Tibial artery (tissue), 4 donors: ENCODE measurements around the gene ALDH1B1.

Experiments
- DNase-seq, 2 donors: peaks; one replicate each; pipeline ENCODE4 v3.0.0-alpha.2; 2019
- H3K27ac ChIP-seq, 2 donors: fragments of 200-600 bp; sonication (generic) in 1 of 2; 1 replicate in 1 of 2; 2 replicates in 1 of 2; pipeline ENCODE4 v1.5.1; 2018 to 2019; ENCODE audit warnings: mild to moderate bottlenecking in 1 of 2
- H3K27me3 ChIP-seq, 2 donors: fragments of 200-600 bp; sonication (generic) in 1 of 2; one replicate each; pipeline versions ENCODE4 v1.5.1 to v1.6.0; 2016 to 2019
- H3K36me3 ChIP-seq, 3 donors: fragments of 200-600 bp; sonication (generic) in 2 of 3; one replicate each; pipeline ENCODE4 v1.5.1; 2016 to 2019; ENCODE audit warnings: mild to moderate bottlenecking in 2 of 3
- H3K4me1 ChIP-seq, 4 donors: fragments of 200-600 bp; sonication (generic) in 2 of 4; 1 replicate in 3 of 4; 2 replicates in 1 of 4; pipeline ENCODE4 v1.5.1; 2016 to 2019
- H3K4me3 ChIP-seq, 2 donors: fragments of 200-600 bp; sonication (generic) in 1 of 2; 1 replicate in 1 of 2; 2 replicates in 1 of 2; pipeline ENCODE4 v1.5.1; 2018 to 2019; ENCODE audit warnings: mild to moderate bottlenecking in 2 of 2
- H3K9me3 ChIP-seq, 3 donors: fragments of 200-600 bp; sonication (generic) in 1 of 3; one replicate each; pipeline ENCODE4 v1.5.1; 2016 to 2019
- intact Hi-C: fragments of 100-400 bp; cut with DNase I; formaldehyde crosslinking; loops from one replicate; pipeline ENCODE4 v1.15.0; 2023; ENCODE audit warnings: low total_unique reads
- TF ChIP-seq, protein P1 (sequence below), 2 experiments: fragments of 200-600 bp in 1 of 2; fragments of 450-650 bp in 1 of 2; IDR thresholded peaks; one replicate each; pipeline ENCODE4 v1.5.1; 2017 to 2019; ENCODE audit warnings: antibody characterized with exemption in 2 of 2, mild to moderate bottlenecking in 1 of 2, moderate library complexity in 1 of 2

ALDH1B1 gene

DNA sequence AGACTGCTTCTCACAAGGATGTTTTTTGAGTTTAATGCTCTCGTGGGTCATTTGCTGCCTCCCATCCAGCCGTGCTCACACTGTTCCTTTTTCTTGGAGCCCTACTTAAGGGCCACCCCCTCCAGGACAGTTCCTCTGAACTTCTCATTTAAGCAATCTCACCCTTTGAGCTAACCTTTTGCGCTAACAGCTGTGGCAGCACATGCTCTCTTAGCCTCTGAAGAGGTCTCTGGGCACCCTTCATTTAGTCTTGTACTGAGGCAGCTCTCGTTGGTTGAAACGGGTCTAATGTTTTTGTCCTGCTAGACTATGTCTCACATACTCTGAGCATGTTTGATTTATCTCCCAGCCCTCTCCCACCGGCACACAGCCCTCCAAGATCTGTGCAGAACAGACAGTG lies 11.8 kb downstream of the ALDH1B1 start:
- H3K27me3 ChIP-seq, result no peaks in the 10 kb centered on the region
- no peak for DNase-seq
- H3K4me3 ChIP-seq, result no peak overlapping the region
- no peak overlapping the region for H3K27ac ChIP-seq
- H3K9me3 ChIP-seq, result no peaks in the 10 kb centered on the region
- peaks cover 0 to 14% (median 7%) of the 10 kb centered on the region in 4 donors for H3K4me1 ChIP-seq
- peaks cover 0 to 8% (median 3%) of the 10 kb centered on the region in 3 donors for H3K36me3 ChIP-seq
- intact Hi-C loops, result loop anchor here (10.0 kb wide), 1 partner anchor 390 kb away; no protein-coding TSS in a partner anchor
- TF ChIP-seq, protein P1, sequence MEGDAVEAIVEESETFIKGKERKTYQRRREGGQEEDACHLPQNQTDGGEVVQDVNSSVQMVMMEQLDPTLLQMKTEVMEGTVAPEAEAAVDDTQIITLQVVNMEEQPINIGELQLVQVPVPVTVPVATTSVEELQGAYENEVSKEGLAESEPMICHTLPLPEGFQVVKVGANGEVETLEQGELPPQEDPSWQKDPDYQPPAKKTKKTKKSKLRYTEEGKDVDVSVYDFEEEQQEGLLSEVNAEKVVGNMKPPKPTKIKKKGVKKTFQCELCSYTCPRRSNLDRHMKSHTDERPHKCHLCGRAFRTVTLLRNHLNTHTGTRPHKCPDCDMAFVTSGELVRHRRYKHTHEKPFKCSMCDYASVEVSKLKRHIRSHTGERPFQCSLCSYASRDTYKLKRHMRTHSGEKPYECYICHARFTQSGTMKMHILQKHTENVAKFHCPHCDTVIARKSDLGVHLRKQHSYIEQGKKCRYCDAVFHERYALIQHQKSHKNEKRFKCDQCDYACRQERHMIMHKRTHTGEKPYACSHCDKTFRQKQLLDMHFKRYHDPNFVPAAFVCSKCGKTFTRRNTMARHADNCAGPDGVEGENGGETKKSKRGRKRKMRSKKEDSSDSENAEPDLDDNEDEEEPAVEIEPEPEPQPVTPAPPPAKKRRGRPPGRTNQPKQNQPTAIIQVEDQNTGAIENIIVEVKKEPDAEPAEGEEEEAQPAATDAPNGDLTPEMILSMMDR (IDR thresholded peaks at IDR 0.05), result no peak

DNA sequence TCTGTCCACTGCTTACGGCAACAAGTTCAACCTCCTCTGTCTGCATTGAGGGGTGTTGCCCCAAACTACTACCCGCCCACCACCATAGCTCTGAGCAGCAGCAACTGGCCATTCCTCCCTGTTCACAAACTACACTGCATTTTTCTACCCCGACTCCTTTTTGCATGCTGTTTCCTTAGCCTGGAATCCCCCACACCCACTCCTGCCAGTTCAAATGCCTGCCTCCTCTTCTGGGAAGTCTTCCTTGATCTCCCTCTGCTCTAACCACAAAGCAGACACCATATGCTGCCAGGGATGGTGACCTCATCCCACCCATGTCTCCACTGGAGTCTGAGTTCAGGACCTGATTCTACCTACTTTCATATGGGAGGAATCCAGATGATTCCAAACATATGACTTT lies 13.3 kb downstream of the ALDH1B1 start:
- no peak overlapping the region for H3K27ac ChIP-seq
- intact Hi-C loops, result loop anchor here (10.0 kb wide), 1 partner anchor 391 kb away; no protein-coding TSS in a partner anchor
- H3K9me3 ChIP-seq, result no peaks in the 10 kb centered on the region
- no peak overlapping the region for H3K4me3 ChIP-seq
- H3K36me3 ChIP-seq, result peaks cover 0 to 8% (median 3%) of the 10 kb centered on the region in 3 donors
- H3K27me3 ChIP-seq, result no peaks in the 10 kb centered on the region
- DNase-seq, result no peak
- H3K4me1 ChIP-seq, result peaks cover 0 to 3% (median 0%) of the 10 kb centered on the region in 4 donors
- TF ChIP-seq, protein P1 (IDR thresholded peaks at IDR 0.05), result no peak

DNA sequence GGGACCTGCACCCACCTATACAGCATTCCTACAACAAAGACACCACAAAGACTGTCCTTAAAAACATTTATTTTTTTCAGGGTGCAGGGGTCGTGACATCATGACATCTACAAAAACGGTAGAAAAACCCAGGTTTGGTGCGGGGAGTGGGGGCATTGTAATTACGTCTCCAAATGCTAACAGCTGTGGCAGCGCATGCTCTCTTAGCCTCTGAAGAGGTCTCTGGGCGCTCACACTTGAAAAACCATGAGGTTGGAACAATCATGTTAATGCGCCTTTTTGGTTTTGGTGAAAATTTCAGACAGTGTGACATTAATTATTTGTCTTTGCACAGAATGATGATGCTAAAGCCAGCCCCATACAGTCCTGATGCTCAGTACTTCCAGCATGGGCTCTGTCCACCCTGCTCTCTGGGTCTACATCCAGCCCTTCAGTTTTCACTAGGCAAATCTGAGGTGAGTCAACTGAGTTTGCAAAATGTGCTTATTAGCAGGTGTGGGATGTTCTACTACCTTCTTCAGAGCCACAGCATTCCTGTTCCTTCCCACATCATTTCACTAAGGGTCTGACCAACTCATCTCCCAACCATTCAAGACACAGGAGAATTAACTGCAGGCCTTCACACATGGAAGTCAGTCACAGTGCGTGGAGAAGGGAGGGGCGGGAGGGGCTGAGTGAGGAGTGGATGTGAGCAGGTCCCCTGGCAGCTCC lies 14.1 kb downstream of the ALDH1B1 start:
- Histone ChIP-seq H3K36me3 (peaks cover 0 to 10% (median 8%) of the 10 kb centered on the region in 3 donors), H3K4me3 (no peak overlapping the region), H3K27me3 (no peaks in the 10 kb centered on the region), H3K4me1 (no peaks in the 10 kb centered on the region), H3K9me3 (no peaks in the 10 kb centered on the region), H3K27ac (no peak overlapping the region)
- intact Hi-C loops, result loop anchor here (10.0 kb wide), 1 partner anchor 392 kb away; no protein-coding TSS in a partner anchor
- TF ChIP-seq, protein P1 (IDR thresholded peaks at IDR 0.05), result no peak
- DNase-seq, result no peak

DNA sequence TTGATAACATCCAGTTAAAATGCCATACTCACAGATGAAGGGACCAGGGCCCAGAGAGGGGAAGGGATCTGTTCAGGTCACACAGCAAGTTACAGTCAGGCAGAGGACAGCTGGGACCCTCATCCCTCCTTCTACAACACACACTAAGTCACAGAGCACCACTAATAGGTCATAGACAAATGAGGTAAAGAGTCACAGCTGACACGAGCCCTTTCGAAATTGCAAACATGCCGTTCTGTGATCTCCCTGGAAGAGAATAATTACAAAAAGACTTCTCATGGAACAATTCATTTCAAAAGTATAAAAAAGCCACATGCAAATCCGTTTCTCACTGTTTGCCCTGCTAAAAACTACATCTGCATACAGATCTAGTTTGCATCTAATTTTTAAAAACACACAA lies 16.2 kb downstream of the ALDH1B1 start:
- H3K4me1 ChIP-seq, result no peaks in the 10 kb centered on the region
- no peaks in the 10 kb centered on the region for H3K9me3 ChIP-seq
- H3K27ac ChIP-seq, result no peak overlapping the region
- TF ChIP-seq, protein P1 (IDR thresholded peaks at IDR 0.05), result no peak
- peaks cover 0 to 10% (median 8%) of the 10 kb centered on the region in 3 donors for H3K36me3 ChIP-seq
- no peaks in the 10 kb centered on the region for H3K27me3 ChIP-seq
- intact Hi-C loops, result loop anchor here (10.0 kb wide), 1 partner anchor 394 kb away; no protein-coding TSS in a partner anchor
- H3K4me3 ChIP-seq, result no peak overlapping the region
- no peak for DNase-seq

DNA sequence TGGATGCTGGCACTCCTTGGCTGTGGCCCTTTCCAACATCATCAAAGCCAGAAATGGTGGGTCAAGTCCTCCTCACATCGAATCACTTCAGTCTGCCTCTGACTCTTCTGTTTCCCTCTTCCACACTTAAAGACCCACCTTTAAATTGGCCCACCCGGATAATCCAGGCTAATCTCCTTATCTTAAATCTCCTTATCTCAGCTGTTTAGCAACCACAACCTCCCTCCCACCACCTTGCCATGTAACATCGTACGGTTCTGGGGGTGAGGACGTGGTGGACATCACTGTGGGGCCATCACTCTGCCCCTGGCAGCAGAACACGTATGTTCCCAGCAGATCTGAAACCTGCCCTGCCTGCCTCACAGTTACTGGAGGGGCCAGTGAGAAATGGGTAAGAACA lies 20.2 kb downstream of the ALDH1B1 start:
- peaks cover 0 to 10% (median 4%) of the 10 kb centered on the region in 3 donors for H3K36me3 ChIP-seq
- TF ChIP-seq, protein P1 (IDR thresholded peaks at IDR 0.05), result no peak
- intact Hi-C loops, result loop anchor here (10.0 kb wide), 2 partner anchors 98 to 338 kb away; no protein-coding TSS in a partner anchor
- peaks cover 0 to 13% (median 0%) of the 10 kb centered on the region in 4 donors for H3K4me1 ChIP-seq
- H3K4me3 ChIP-seq, result no peak overlapping the region
- H3K27me3 ChIP-seq, result no peaks in the 10 kb centered on the region
- DNase-seq, result no peak
- no peak overlapping the region for H3K27ac ChIP-seq
- no peaks in the 10 kb centered on the region for H3K9me3 ChIP-seq
